Measurements from ENCODE around the gene OXCT1. TPM values are rescaled to one million over a fixed set of nuclear protein-coding genes. Genes with fewer than 3 reads are reported as not detected.

The OXCT1 gene
- total and polyA plus RNA-seq, 2 of the 4 experiments (the other 2 are of a cell fraction): 14.2 to 16.3 TPM

DNA sequence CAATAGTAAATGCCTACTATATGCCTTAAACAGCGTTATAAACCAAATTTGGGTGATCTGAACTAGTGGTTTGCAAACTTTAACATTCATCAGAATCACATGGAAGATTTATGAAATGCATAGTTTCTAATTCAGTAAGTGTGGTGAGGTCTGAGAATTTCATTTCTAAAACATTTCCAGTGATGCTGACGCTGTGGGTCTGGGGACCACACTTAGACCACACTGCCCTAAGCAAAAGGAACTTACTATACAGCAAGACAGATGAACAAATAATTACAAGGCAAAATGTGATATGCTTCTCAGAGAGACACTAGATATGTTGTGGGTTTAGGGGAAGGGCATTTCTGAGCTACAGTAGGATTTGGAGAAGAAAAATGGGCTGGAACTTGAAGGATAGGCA is 72.6 kb downstream of the OXCT1 start:
- Histone ChIP-seq H3K27ac (ENCODE audit: insufficient read depth, low read length) (no peak overlapping the region), H3K18ac (ENCODE audit: low read depth, low read length) (no peak overlapping the region), H2BK5ac (ENCODE audit: low read depth, low read length, poor library complexity, severe bottlenecking) (no peak overlapping the region), H3K23ac (ENCODE audit: low read depth, low read length) (no peak overlapping the region), H2BK120ac (ENCODE audit: low read depth, low read length) (no peak overlapping the region), H3K9me3 (ENCODE audit: control insufficient read depth, insufficient read depth, low read length) (no peaks in the 10 kb centered on the region), H3K4me2 (ENCODE audit: low read depth, low read length) (no peak overlapping the region), H3K56ac (ENCODE audit: extremely low read depth, insufficient read depth, low read length) (no peak overlapping the region), H3K4me1 (ENCODE audit: control insufficient read depth, insufficient read depth, low read length) (peaks cover 16% of the 10 kb centered on the region), H4K20me1 (ENCODE audit: insufficient read depth, low read length) (no peaks in the 10 kb centered on the region), H3K4me3 (ENCODE audit: insufficient read depth, low read depth, low read length) (no peak overlapping the region), H2AFZ (replicated peaks; ENCODE audit: low read length, poor library complexity) (no peak overlapping the region), H4K5ac (ENCODE audit: low read depth, low read length) (no peak overlapping the region), H3K79me1 (ENCODE audit: low read depth in 1 of 2, low read length in 2 of 2) (peaks cover 0 to 12% of the 10 kb centered on the region in 2 experiments; a peak in 2 of 4 replicates), H4K91ac (ENCODE audit: insufficient read depth, low read depth, low read length) (no peak overlapping the region), H3K9me1 (ENCODE audit: insufficient read depth, low read length) (0 out of 2 replicates have a peak, but pooled peaks cover 7% of the 10 kb centered on the region), H3K9ac (ENCODE audit: low read depth, low read length) (no peak overlapping the region), H2BK15ac (ENCODE audit: low read depth, low read length) (no peak overlapping the region), H2AK9ac (replicated peaks; ENCODE audit: low read depth, low read length, poor library complexity) (no peak overlapping the region), H3K4ac (ENCODE audit: low read depth, low read length) (no peak overlapping the region), H3K27me3 (ENCODE audit: control insufficient read depth, insufficient read depth, low read length) (no peaks in the 10 kb centered on the region), H3K36me3 (ENCODE audit: control insufficient read depth, insufficient read depth, low read length) (peaks cover 3% of the 10 kb centered on the region; the same call in 1 of the 2 replicates), H3K14ac (replicated peaks; ENCODE audit: low read depth, low read length) (no peak overlapping the region), H2BK20ac (ENCODE audit: low read depth, low read length) (no peak overlapping the region), H2AK5ac (ENCODE audit: low read depth, low read length) (no peak overlapping the region), H4K8ac (ENCODE audit: low read depth in 2 of 2, low read length in 2 of 2) (no peak overlapping the region)
- dilution Hi-C loops (cut with HindIII; ENCODE audit: low sequenced_read_pairs, unreplicated experiment) (no loop called here), in situ Hi-C loops (cut with MboI; ENCODE audit: low sequenced_read_pairs) (no loop called here), intact Hi-C loops (cut with micrococcal nuclease) (no loop called here)
- no peak for ATAC-seq (ENCODE audit: low read depth)
- CTCF ChIA-PET: no interaction called here
- POLR2A ChIA-PET (ENCODE audit: unreplicated experiment): no interaction called here
- no TSS peak for BruUV-seq (replicated peaks)
- no peak for TF ChIP-seq RCOR1 (IDR thresholded peaks at IDR 0.05; ENCODE audit: insufficient replicate concordance, low read length)
- no peak for DNase-seq
- no CpG with 5 or more reads among the region's 2 CpGs for WGBS, 2 experiments (ENCODE audit: extremely low coverage in 2 of 2, insufficient read length in 1 of 2)
